PFSK-1 (cell line): Measurements from ENCODE around the gene PTPRN2.

Experiments
- FOXP2 ChIP-seq: optimal IDR thresholded peaks from 2 replicates; pipeline ENCODE3; 2011; ENCODE audit warnings: borderline replicate concordance, control low read depth, inconsistent platforms; ENCODE audit not compliant: insufficient read depth; ENCODE audit errors: extremely low read length, extremely low read depth
- POLR2AphosphoS5 ChIP-seq: IDR thresholded peaks from 2 replicates; pipeline ENCODE4 v1.6.1; 2012; ENCODE audit warnings: low read depth, mild to moderate bottlenecking, control low read depth, low read length, moderate library complexity
- REST ChIP-seq, 2 experiments: IDR thresholded peaks; 2 replicates each; pipeline versions ENCODE4 v1.6.1 to v1.8.0; 2011 to 2012; ENCODE audit warnings: low read depth in 2 of 2, low read length in 2 of 2, control low read depth in 1 of 2, inconsistent platforms in 1 of 2, mild to moderate bottlenecking in 1 of 2, moderate library complexity in 1 of 2; ENCODE audit not compliant: insufficient read depth in 1 of 2
- SIN3A ChIP-seq: IDR thresholded peaks from 2 replicates; pipeline ENCODE4 v1.6.1; 2012; ENCODE audit warnings: mild to moderate bottlenecking, low read length, moderate library complexity, borderline replicate concordance; ENCODE audit not compliant: insufficient read depth
- TAF1 ChIP-seq: IDR thresholded peaks from 2 replicates; pipeline ENCODE4 v1.6.1; 2012; ENCODE audit warnings: low read length, control low read depth, borderline replicate concordance; ENCODE audit not compliant: insufficient read depth

GRCh38 chr7:158475036-158475678 is 112.5 kb downstream of the PTPRN2 start:
- TF ChIP-seq POLR2AphosphoS5 (no peak), SIN3A (no peak), TAF1 (no peak), REST (IDR thresholded peaks at IDR 0.05; ENCODE audit: insufficient read depth in 1 of 2, low read depth in 2 of 2, low read length in 2 of 2) (no peak), FOXP2 (no peak)
